GM06990 (cell line): ENCODE results near the gene ATP1A4.

Source experiments
- DNase-seq: peaks from one replicate; pipeline ENCODE4 v3.0.0-alpha.2; 2011; ENCODE audit not compliant: insufficient read length; ENCODE audit errors: extremely low read depth
- H3K27me3 ChIP-seq: replicated peaks from 2 replicates; pipeline ENCODE4 v1.6.0; 2011; ENCODE audit warnings: low read length; ENCODE audit not compliant: control insufficient read depth, insufficient read depth
- H3K36me3 ChIP-seq: 2 replicates; pipeline ENCODE4 v1.5.1; 2011; ENCODE audit warnings: low read length; ENCODE audit not compliant: control insufficient read depth, insufficient read depth
- H3K4me3 ChIP-seq: replicated peaks from 2 replicates; pipeline ENCODE4 v1.5.1; 2011; ENCODE audit warnings: low read depth, mild to moderate bottlenecking, control low read depth, low read length
- CTCF ChIP-seq: IDR thresholded peaks from 2 replicates; pipeline ENCODE4 v1.5.1; 2011; ENCODE audit warnings: low read length, control low read depth, mild to moderate bottlenecking, inconsistent platforms; ENCODE audit not compliant: insufficient read depth, poor library complexity, severe bottlenecking

The ATP1A4 gene

GRCh38 chr1:160129046-160129445 is 22.4 kb upstream of the ATP1A4 start:
- peaks cover 1% of the 10 kb centered on the region for H3K27me3 ChIP-seq
- no peak overlapping the region for H3K4me3 ChIP-seq
- DNase-seq: no peak
- TF ChIP-seq CTCF: no peak
- no peaks in the 10 kb centered on the region for H3K36me3 ChIP-seq

GRCh38 chr1:160129558-160129957 is 21.8 kb upstream of the ATP1A4 start:
- no peak overlapping the region for H3K4me3 ChIP-seq
- H3K27me3 ChIP-seq: peaks cover 1% of the 10 kb centered on the region
- no peaks in the 10 kb centered on the region for H3K36me3 ChIP-seq
- TF ChIP-seq CTCF: no peak
- no peak for DNase-seq

GRCh38 chr1:160129966-160130365 is 21.4 kb upstream of the ATP1A4 start:
- H3K36me3 ChIP-seq: no peaks in the 10 kb centered on the region
- peaks cover 1% of the 10 kb centered on the region for H3K27me3 ChIP-seq
- no peak overlapping the region for H3K4me3 ChIP-seq
- TF ChIP-seq CTCF: no peak
- no peak for DNase-seq

GRCh38 chr1:160130486-160130885 is 20.9 kb upstream of the ATP1A4 start:
- no peak for TF ChIP-seq CTCF
- H3K27me3 ChIP-seq: peaks cover 1% of the 10 kb centered on the region
- no peak for DNase-seq
- no peak overlapping the region for H3K4me3 ChIP-seq
- no peaks in the 10 kb centered on the region for H3K36me3 ChIP-seq

GRCh38 chr1:160130939-160131338 is 20.5 kb upstream of the ATP1A4 start:
- TF ChIP-seq CTCF: no peak
- Histone ChIP-seq H3K27me3 (peaks cover 1% of the 10 kb centered on the region), H3K4me3 (no peak overlapping the region), H3K36me3 (no peaks in the 10 kb centered on the region)
- DNase-seq: no peak
